Germinal center (tissue), 1 donor: ENCODE measurements around the gene PLD1.
"Not testable (repeated sequence)": the region's sequence is repeated elsewhere in the genome, so short reads cannot be mapped to it uniquely, and the experiment has no call there.

Experiments used
- DNase-seq: peaks from one replicate; pipeline ENCODE4 v3.0.0; 2012; ENCODE audit warnings: mixed read lengths, low spot score

The PLD1 gene

DNA sequence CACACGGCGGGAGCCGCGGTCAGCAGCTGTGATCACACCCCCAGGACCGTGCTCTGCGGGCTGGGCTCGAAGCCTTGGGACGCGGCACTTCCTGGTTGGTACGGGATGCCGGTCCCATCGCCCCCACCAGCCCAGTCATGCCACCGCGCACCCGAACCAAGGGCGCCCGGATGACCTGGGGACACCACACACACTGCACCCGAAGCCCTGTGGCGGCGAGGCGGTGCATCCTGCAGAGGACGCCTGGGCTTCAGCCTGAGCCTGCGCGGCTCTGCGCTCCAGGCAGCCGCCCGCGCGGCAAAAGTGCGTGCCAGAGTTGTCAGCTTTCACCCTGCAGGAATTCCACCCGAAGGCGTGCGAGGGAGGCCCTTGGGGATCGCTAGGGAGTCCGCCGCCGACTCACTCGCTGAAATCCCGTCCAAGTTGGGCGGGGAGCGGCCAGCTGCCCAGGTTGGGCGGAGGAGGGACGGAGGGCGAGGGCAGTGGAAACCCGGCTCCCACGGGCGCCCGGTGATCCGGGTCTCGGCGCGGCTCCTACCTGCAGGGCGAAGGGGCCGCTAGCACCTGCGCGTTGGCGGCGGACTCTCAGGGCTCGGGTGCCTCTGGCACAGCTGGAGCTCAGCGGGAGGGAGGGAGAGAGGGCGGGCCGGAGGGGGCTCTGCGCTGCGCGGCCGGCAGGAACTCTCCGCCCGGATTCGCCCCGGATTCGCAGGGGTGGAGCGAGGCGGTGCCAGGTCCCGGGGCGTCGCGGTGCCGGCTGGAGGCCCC, at the start of gene PLD1:
Gene PLD1, minus strand, starts transcription at position 623 of the 768 bp plus-strand sequence. CDS start 72,432 bp downstream, outside the sequence.
- DNase-seq: peak; percentile 16

- DNase-seq: not testable (repeated sequence)
Observed at GRCh38 chr3:171858770-171859169, 48.5 kb upstream of the PLD1 start.

DNA sequence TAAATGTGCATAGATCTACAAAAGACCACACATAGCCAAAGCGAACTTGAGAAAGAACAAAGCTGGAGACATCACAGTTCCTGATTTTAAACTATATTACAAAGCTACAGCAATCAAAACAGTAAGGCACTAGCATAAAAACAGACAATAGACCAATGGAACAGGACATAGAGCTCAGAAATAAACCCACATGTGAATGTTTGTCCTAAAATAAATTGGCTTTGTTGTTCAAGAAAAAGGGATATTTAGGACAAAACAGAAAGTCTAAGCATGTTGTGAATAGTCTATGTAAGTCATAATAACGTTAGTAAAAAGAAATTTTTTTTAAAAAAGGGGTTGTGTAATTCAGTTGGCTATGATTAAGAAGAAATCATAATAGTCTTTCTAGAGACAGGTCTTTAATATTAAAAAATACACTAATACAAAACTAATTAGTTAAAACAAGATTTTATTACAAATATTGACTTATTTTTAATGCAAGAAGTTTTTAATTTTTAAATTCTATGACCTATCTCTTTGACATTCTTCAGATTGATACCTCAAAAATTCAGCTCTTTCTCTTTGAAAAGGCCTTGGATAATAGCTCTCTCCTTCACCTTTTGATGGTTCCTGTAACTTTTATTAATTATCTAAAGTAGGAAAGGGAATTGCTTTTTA, 44.5 kb upstream of the PLD1 start:
- no peak for DNase-seq

- no peak for DNase-seq
Observed at GRCh38 chr3:171851660-171852058, 41.4 kb upstream of the PLD1 start.

DNA sequence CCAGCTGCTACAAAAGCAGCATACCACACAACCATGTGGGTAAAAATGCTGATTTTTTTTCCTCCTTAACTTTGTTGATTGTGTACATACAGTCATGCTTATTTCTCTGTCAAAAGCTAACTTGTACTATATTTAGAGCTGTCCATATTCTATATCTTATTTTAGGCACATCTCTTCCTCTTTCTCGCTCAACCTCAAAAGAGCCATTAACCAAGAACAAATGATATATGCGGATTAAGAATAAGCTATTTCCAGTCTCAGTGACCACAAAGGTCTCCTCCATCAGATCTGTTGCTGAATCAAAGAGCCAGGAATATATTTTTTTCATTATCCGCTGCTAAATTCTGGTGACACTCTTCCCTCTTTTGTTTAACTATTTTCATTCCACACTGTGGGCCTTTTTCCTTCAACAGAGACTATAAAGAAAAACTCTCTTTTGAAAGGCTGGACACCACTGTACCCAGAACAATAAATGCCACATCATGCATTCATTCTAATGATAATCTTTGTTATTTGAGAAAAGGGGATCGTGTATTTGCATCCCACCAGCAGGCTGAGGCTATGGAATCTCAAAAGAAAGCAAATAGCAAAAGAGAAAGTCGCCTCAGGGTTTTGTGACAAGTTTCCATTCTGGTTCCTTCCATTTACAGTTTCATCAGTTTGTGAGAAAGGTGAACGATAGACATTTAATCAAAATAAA, 40.8 kb upstream of the PLD1 start:
- DNase-seq: no peak

DNA sequence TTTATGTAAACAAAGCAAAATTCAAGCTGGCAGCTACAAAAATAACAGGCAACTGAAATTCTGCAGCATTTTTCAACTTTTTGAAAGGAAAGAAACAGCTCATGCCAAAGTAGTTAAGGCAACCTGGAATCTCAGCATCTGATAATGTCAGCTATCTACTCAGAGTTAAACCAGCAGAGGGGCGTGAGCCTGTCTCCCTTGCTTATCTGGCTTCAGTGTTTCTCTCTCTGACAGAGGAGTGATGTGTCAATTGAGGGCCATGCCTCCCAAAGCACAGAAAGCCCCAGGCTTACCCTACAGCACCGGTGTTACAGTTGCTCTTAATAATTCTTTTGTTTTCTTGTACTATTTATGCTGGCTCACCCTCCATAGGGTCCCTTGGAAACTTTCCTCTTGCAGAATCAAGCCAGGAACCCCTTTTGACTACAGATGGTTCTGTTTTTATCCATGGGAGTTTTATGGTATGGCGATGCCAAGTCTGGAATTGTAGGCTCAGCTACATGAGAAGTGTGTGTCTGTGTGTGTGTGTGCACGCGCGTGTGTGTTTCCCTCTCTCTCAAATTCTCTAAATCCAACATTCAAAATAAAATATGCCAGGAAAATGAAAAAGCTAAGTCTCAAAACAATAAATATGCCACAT, 40.2 kb upstream of the PLD1 start:
- DNase-seq: no peak

DNA sequence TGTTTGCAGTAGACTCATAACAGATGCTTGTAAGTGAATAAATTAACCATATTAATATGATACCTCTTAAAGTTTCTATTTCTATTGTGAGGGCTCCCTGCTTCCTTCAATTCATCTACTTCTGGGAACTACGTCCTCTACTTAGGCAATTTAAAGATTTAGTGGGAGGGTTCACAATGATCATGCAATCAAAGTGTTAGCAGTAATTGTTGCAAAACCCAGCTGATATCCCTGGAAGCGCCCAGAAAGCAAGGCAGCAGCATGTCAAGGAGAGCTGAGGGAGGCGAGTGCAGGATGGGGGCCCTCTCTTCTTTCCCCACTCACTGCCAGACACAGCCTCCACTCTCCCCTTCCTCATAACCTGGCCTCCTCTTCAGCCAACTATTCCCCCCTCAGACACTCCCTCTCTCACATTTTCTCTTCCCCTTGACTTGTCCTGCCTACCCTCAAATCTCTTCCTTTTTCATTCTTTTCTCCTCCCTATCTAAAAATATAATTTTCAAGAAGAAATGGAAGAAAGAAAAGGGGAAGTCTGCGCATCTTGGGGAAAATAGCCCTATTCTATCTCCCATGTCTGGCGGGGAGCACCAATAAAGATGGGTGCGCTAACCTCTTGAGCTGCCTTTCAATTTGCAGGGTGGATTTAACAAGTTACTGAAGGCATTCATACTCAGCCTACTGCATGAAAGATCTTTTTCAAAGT, 39.5 kb upstream of the PLD1 start:
- no peak for DNase-seq

DNA sequence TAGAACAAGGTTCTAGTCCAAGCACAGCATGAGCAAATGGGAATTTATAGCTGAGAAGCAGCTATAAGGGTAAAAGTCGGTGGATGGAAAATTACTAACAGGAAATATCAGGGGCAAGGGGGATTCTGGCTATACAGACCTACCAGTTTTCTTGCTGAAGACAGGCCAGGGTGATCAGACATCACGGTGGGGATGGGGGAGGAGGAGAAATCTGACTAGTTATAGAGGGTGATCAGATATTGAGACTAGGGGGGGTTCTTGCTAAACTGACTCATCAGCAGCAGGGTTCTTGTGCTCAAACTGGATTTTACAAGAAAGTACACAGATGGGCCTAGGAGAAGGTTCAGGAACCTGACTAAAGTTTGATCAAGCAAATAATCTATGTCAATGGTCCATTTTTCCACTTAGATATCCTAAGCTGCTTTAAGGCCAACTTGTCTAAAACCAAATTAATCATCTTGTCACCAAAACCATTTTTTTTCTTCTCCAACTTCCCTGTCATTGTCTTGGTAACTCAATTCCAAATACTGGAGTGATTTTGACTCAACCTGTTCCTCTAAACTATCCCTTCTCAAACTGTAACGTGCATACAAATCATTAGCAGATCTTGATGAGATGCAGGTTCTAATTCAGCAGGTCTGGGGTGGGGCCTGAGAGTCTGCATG, 37.4 kb upstream of the PLD1 start:
- DNase-seq: no peak

GRCh38 chr3:171847133-171847532, 36.9 kb upstream of the PLD1 start:
- DNase-seq: no peak

GRCh38 chr3:171846597-171846996, 36.3 kb upstream of the PLD1 start:
- DNase-seq: no peak

DNA sequence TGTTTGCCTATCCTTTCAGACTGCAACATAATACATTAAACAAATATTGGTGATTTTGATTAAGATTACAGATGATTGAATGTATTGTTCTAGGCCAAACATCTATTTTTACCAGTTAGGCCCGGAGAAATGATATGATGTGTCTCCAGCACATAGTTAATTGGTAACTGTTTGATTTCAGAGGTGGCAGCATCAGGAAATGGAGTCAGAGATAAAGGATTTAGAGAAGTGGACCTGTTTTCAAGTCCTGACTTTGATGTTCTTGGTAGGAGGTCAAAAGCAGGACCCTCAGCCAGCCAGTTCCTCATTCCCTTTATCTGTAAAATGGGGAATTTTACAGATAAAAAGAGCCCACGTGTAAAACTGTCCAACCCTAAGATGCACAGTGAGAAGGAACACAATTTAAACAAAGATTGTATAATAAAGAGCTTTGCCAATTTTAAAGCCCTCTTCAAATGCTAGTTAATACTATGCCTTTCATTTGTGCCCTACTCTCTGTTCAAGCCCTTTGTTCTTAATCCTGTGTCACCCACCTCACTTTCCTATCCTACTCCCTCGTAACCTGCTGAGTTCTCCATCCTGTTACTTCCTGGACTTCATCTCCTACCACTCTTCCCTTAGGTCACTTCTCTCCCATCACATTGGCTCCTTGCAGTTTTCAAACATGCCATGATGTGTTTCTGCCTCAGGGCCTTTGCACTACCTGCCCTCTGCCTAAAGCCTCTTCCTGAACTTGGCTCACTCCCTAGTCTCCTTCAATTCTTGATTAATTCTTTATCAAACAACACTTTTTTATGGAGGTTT, 35.4 kb upstream of the PLD1 start:
- no peak for DNase-seq

GRCh38 chr3:171844873-171845272, 34.6 kb upstream of the PLD1 start:
- DNase-seq: no peak

GRCh38 chr3:171842864-171843518, 32.7 kb upstream of the PLD1 start, which contains the start of gene TMEM212:
Gene TMEM212 (plus strand): TSS chr3:171843349. CDS start chr3:171843384, 35 bp downstream.
- no peak for DNase-seq

DNA sequence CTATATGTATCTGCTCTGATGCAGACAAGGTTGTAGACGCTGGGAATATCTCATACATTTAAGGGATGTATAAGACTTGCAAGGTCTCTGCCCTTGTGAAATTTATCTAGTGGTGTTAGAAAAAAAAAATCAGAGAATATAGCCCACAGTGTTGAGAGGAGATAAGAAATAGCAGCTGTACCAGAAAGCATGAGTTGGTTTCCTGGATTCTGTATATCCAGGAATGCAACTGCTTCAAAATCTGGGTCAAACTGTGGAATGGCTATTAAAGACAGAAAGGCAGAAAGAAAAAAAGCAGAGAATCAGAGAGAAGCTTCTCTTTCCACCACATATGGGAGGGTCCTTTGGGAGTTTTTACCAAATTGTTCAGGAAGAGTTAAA, 31.3 kb upstream of the PLD1 start:
- DNase-seq: no peak

- DNase-seq: no peak
Observed at GRCh38 chr3:171840811-171841619, 30.7 kb upstream of the PLD1 start.

- DNase-seq: no peak
Observed at GRCh38 chr3:171840445-171840810, 30.1 kb upstream of the PLD1 start.

- DNase-seq: no peak
Observed at GRCh38 chr3:171839270-171839669, 29.0 kb upstream of the PLD1 start.

GRCh38 chr3:171838218-171838720, 28.0 kb upstream of the PLD1 start:
- DNase-seq: no peak

DNA sequence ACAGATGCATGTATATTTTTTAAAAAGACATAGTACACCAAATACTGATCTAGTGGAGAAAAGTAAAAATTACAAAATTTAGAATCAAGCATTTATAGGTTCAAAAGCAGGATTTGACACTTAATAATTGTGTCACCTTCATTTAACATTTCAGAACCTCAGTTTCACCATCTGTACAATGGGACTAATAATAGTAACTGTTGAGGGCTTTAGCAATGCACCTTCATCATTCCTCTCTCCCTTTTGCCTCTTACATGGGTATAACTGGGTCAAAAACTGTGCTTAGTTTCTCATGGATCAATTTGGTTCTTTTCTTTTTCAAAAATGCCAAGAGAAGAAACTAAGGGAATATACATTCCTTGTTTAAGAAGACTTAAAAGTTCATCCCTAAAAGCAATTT, 27.4 kb upstream of the PLD1 start:
- no peak for DNase-seq
